HepG2 (cell line): Measurements from ENCODE around the gene TPD52L2. TPM values are rescaled to one million over a fixed set of nuclear protein-coding genes. Genes with fewer than 3 reads are reported as not detected.

Source experiments
- AKNA ChIP-seq: sonication (generic); formaldehyde crosslinking; IDR thresholded peaks from 2 replicates; pipeline ENCODE4 v1.4.0; 2020; ENCODE audit warnings: missing genetic modification reagents, borderline replicate concordance
- ATF4 ChIP-seq, 2 experiments: fragments of 450-650 bp in 1 of 2; sonication (generic) in 1 of 2; formaldehyde crosslinking; IDR thresholded peaks; 2 replicates each; pipeline versions ENCODE4 v1.5.0 to v1.8.0; 2020 to 2022; ENCODE audit warnings: mild to moderate bottlenecking in 1 of 2, missing genetic modification reagents in 1 of 2
- FOXJ3 ChIP-seq: sonication (generic); formaldehyde crosslinking; IDR thresholded peaks from 2 replicates; pipeline ENCODE4 v1.4.0; 2020; ENCODE audit warnings: missing genetic modification reagents, mild to moderate bottlenecking, borderline replicate concordance
- GABPA ChIP-seq, 2 experiments: IDR thresholded peaks; 2 replicates each; pipeline ENCODE4 v1.6.1; 2011 to 2016; ENCODE audit warnings: low read depth in 2 of 2, low read length in 1 of 2, missing biosample characterization in 1 of 2, missing genetic modification characterization in 1 of 2
- GLI4 ChIP-seq: sonication (generic); formaldehyde crosslinking; IDR thresholded peaks from 2 replicates; pipeline ENCODE4 v1.5.1; 2020; ENCODE audit warnings: missing genetic modification reagents, mild to moderate bottlenecking, moderate library complexity, borderline replicate concordance
- MAFK ChIP-seq, 2 experiments: IDR thresholded peaks in 1 of 2; conservative IDR thresholded peaks in 1 of 2; 2 replicates each; pipeline ENCODE4 v1.6.1; 2011; ENCODE audit warnings: improper control_type of control experiment in 2 of 2, low read length in 2 of 2
- PHB2 ChIP-seq: fragments of 450-650 bp; IDR thresholded peaks from 2 replicates; pipeline ENCODE4 v1.6.1; 2018; ENCODE audit not compliant: partially characterized antibody
- RARG ChIP-seq: sonication (generic); formaldehyde crosslinking; IDR thresholded peaks from 2 replicates; pipeline ENCODE4 v1.4.0; 2020; ENCODE audit warnings: low read depth, mild to moderate bottlenecking, missing genetic modification reagents
- SRF ChIP-seq: IDR thresholded peaks from 2 replicates; pipeline ENCODE4 v1.6.1; 2011; ENCODE audit warnings: mild to moderate bottlenecking, low read depth, low read length, moderate library complexity
- TCF12 ChIP-seq, 2 experiments: fragments of 450-650 bp in 1 of 2; sonication (generic) in 1 of 2; formaldehyde crosslinking in 1 of 2; IDR thresholded peaks; 2 replicates each; pipeline versions ENCODE4 v1.6.1 to v1.8.0; 2017 to 2022; ENCODE audit warnings: antibody characterized with exemption in 1 of 2, mild to moderate bottlenecking in 1 of 2, missing genetic modification reagents in 1 of 2, moderate library complexity in 1 of 2
- TRIM22 ChIP-seq: fragments of 450-650 bp; IDR thresholded peaks from 2 replicates; pipeline ENCODE4 v1.6.1; 2017
- TSC22D2 ChIP-seq: sonication (generic); formaldehyde crosslinking; IDR thresholded peaks from 2 replicates; pipeline ENCODE4 v1.5.1; 2020; ENCODE audit warnings: missing genetic modification reagents, mild to moderate bottlenecking, borderline replicate concordance
- U2AF2 ChIP-seq: fragments of 200-400 bp; formaldehyde crosslinking; IDR thresholded peaks from 2 replicates; pipeline ENCODE4 v1.6.1; 2017; ENCODE audit warnings: low read depth, mild to moderate bottlenecking, low read length
- UBTF ChIP-seq: sonication (generic); formaldehyde crosslinking; IDR thresholded peaks from 2 replicates; pipeline ENCODE4 v1.4.0; 2020; ENCODE audit warnings: mild to moderate bottlenecking, missing genetic modification reagents
- ZC3H4 ChIP-seq: sonication (generic); formaldehyde crosslinking; IDR thresholded peaks from 2 replicates; pipeline ENCODE4 v1.4.0; 2020; ENCODE audit warnings: missing genetic modification reagents, borderline replicate concordance
- ZGPAT ChIP-seq: IDR thresholded peaks from 2 replicates; pipeline ENCODE4 v1.6.1; 2016; ENCODE audit warnings: mild to moderate bottlenecking
- ZNF317 ChIP-seq: sonication (generic); formaldehyde crosslinking; IDR thresholded peaks from 2 replicates; pipeline ENCODE4 v1.5.0; 2020; ENCODE audit warnings: mild to moderate bottlenecking, missing genetic modification reagents
- polyA plus RNA-seq, 8 experiments: library from polyadenylated mRNA; depleted of rRNA in 3 of 8; stranded (reverse) in 7 of 8; unstranded in 1 of 8; fragments of >200 nt; fragmentation: Illumina TruSeq in 4 of 8; extraction: Trizol in 4 of 8; gene quantifications; 2 replicates each; pipeline versions ENCODE4 v1.2.1 to v1.2.3, GENCODE V29; 2011 to 2016; ENCODE audit warnings: low read depth in 4 of 8, missing spikeins in 1 of 8, mixed read lengths in 1 of 8; ENCODE audit not compliant: insufficient read depth in 1 of 8
- total RNA-seq, 5 experiments: library from RNA; depleted of rRNA; stranded (reverse); fragments of >200 nt; fragmentation: Illumina TruSeq; extraction: Trizol; gene quantifications; 2 replicates each; pipeline ENCODE4 v1.2.3, GENCODE V29; 2016; ENCODE audit warnings: low read depth in 1 of 5

Gene TPD52L2
- total and polyA plus RNA-seq, 2 of the 13 experiments (the other 11 are each of a cell fraction or from before 2014, with no cell fraction given) = 156 to 184 TPM

- no peak for TF ChIP-seq TRIM22
- no peak for TF ChIP-seq TCF12 (IDR thresholded peaks at IDR 0.05)
- TF ChIP-seq TCF12 (CRISPR knock-in tag; IDR thresholded peaks at IDR 0.05) = no peak
- TF ChIP-seq TSC22D2 (CRISPR knock-in tag) = no peak
- TF ChIP-seq U2AF2 = no peak
- no peak for TF ChIP-seq FOXJ3
- TF ChIP-seq ATF4 (CRISPR knock-in tag; IDR thresholded peaks at IDR 0.05) = no peak
- TF ChIP-seq ZGPAT = no peak
- no peak for TF ChIP-seq GABPA (IDR thresholded peaks at IDR 0.05; ENCODE audit: low read depth, low read length)
- no peak for TF ChIP-seq GABPA (CRISPR knock-in tag; IDR thresholded peaks at IDR 0.05; ENCODE audit: low read depth)
- TF ChIP-seq GLI4 (CRISPR knock-in tag) = no peak
- TF ChIP-seq ZC3H4 (CRISPR knock-in tag) = no peak
- peak; percentile 48; the same call in 1 of the 2 replicates for TF ChIP-seq ZNF317 (CRISPR knock-in tag)
- TF ChIP-seq AKNA (CRISPR knock-in tag) = no peak
- TF ChIP-seq RARG = no peak
- TF ChIP-seq PHB2 = no peak
- no peak for TF ChIP-seq SRF
- no peak for TF ChIP-seq MAFK (conservative IDR thresholded peaks at IDR 0.05 in 1 of 2, IDR thresholded peaks at IDR 0.05 in 1 of 2; ENCODE audit: low read length in 2 of 2)
- TF ChIP-seq UBTF (CRISPR knock-in tag) = no peak
Measured at GRCh38 chr20:63823691-63824311, 41.3 kb upstream of the TPD52L2 start (continued).
